WI38 (cell line): ENCODE data around the gene CD84.
"Not testable (repeated sequence)": the region's sequence is repeated elsewhere in the genome, so short reads cannot be mapped to it uniquely, and the experiment has no call there.

Experiments used
- H3K4me3 ChIP-seq: 2 replicates; pipeline ENCODE4 v1.5.1; 2011; ENCODE audit warnings: low read depth, mild to moderate bottlenecking, control low read depth, low read length
- TF ChIP-seq, protein P1 (sequence below): IDR thresholded peaks from 2 replicates; pipeline ENCODE4 v1.5.1; 2012; ENCODE audit warnings: low read depth, mild to moderate bottlenecking, control low read depth, low read length

CD84 gene, protein sequence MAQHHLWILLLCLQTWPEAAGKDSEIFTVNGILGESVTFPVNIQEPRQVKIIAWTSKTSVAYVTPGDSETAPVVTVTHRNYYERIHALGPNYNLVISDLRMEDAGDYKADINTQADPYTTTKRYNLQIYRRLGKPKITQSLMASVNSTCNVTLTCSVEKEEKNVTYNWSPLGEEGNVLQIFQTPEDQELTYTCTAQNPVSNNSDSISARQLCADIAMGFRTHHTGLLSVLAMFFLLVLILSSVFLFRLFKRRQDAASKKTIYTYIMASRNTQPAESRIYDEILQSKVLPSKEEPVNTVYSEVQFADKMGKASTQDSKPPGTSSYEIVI

DNA sequence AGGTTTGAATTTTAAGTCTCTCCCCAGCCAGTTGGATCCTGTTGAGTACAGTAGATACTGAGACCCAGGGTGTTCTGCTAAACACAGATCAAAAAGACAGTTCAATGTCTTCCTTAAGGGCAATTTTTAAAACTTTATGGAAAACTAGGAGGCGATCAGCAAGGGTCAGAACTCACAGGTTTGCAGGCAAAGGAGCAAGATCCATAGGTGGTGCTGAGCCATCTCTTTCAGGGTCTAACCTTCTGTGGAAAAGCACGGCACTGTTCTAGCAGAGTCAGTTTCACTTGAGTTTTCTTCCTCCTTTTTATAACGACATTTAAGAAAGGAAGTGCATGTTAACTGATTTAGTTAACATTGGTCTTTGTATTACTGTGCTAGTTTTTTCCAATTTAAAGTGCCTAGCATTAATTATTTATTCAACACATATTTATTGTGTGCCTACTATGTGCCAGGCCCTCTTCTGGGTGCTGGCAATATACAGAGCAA, at the start of gene CD84:
Gene CD84, minus strand, starts transcription at position 281 of the 486 bp plus-strand sequence. Its CDS starts 59 bp downstream, at position 222.
- TF ChIP-seq, protein P1, sequence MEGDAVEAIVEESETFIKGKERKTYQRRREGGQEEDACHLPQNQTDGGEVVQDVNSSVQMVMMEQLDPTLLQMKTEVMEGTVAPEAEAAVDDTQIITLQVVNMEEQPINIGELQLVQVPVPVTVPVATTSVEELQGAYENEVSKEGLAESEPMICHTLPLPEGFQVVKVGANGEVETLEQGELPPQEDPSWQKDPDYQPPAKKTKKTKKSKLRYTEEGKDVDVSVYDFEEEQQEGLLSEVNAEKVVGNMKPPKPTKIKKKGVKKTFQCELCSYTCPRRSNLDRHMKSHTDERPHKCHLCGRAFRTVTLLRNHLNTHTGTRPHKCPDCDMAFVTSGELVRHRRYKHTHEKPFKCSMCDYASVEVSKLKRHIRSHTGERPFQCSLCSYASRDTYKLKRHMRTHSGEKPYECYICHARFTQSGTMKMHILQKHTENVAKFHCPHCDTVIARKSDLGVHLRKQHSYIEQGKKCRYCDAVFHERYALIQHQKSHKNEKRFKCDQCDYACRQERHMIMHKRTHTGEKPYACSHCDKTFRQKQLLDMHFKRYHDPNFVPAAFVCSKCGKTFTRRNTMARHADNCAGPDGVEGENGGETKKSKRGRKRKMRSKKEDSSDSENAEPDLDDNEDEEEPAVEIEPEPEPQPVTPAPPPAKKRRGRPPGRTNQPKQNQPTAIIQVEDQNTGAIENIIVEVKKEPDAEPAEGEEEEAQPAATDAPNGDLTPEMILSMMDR: no peak
- H3K4me3 ChIP-seq: no peak within 1 kb of the TSS

DNA sequence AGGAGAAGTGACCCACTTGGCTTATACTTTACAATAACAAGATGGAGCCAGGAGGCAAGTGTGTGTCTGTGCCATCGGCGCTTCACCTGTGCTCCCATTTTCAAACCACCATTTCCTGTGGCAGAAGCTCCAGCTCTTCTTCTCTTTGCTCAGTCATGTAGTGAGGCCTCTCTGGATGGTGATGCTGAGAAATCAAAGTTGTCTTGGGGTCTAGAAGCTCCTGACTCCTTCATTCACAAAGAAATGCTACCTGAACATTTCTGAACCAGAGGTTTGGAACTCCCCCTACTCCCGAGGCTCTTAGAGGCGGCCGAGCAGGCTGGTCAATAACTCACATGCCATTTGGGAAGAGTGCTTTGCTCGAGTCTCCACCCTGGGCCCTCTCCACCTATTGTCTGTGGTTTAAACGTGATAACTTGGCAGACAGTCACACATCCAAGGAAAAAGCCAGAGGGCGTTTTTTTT, 49.5 kb upstream of the CD84 start:
- H3K4me3 ChIP-seq: no peak overlapping the region
- TF ChIP-seq, protein P1: no peak

DNA sequence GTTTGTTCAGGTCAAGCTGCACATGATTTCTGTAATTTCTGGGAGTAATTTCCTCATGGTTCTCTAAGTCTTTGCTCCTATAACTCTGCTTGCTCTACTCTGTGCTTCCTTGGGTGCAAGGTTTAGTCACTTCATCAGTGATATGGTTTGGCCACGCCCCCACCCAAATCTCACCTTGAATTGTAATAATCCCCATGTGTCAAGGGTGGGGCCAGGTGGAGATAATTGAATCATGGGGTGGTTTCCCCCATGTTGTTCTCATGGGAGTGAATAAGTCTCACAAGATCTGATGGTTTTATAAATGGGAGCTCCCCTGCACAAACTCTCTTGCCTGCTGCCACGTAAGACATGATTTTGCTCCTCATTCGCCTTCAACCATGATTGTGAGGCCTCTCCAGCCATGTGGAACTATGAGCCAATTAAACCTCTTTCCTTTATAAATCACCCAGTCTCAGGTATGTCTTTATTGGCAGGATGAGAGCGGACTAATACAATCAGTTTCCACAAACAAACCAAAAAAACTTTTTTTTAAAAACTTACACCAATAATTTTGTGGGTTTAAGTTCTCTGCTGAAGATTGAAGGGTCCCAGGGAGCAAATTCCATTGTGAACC, 48.5 kb upstream of the CD84 start:
- not testable (repeated sequence) for H3K4me3 ChIP-seq

DNA sequence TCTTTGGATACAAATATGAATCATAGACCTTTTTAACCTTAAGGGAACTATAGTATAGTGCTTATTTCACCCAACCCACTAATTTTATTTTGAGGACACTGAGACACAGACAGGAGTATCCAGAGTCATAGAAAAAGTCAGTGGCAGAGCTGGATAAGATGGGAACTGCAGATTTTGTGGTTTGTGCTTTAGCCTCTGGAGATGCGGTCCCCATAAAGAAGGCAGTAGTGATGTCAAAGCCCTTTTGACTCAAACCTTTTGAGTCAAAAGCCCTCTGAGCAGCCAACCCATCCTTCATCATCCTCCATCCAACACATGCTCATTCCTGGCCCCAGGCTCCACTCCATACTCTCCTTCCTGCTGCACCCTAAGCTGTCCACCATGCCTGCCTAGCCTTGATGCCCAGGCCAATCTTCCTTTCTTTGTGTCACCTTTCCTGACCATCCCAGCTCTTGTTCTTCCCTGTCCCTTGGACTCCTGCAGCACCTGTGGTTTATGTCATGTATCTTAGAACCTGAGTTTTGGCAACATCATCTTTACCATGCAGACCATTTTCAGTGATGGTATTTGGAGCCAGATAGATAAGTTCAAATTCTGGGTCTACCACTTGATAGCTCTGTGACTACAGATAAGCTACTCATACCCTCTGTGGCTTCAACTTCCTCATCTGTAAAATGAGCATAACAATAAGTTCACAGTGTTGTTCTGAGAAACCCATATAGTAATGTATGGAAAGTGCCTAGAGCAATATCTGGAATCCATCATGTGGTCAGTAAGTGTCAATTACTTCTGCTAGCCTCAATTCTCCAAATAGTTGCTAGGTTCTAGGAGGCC, 47.4 kb upstream of the CD84 start:
- TF ChIP-seq, protein P1: no peak
- no peak overlapping the region for H3K4me3 ChIP-seq

DNA sequence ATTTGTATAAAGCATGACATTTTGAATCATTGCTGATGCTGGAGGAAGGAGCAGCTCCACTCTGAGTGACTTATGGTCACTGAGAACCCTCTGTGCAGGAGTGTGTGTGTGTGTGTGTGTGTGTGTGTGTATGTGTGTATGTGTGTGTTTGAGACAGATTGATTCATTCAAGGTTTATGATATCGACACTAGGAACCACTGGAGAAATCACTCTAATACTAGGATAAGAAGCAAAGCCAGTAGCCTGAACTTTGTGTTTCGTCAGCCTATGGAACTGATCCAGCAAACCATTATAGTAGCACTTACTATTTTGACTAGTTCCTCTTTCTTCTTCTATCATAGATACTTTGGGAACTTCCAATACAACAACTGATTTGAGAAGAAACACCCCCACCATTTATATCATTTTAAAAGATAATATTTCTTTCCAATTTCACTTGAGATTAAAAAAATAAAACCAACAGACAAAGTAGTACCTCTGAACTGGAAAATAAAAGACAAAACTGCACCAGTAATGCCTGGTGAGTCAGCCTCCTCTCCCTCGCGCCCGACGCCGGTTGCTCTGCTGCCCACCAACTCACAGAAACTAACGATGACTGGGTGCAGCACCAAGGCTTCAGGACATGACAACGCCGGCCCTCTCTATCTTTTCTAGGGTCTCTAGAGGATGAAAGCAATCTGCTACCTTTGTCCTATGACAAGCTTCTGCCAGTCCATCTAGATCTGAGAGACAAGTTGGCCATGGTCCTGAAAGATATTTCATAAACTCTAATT, 46.6 kb upstream of the CD84 start:
- no peak overlapping the region for H3K4me3 ChIP-seq
- TF ChIP-seq, protein P1: no peak

DNA sequence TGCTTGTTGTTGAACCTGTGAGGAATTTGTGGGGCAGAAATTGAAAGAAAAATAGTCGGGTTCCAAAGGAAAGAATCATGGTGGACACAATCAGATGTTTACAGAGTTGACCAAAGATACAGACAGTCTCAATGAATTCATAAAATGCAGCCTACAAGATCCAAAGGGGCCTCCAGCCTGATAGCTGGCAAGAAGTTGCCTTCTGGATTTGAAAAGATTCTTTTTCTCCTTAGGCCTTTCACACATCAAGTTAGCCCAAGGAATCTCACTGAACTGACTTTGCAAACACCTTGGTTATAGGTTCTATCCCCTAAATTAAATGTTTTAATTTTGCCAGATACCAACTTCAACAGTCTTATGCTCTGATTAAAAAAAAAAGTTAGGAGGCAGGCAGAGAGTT, 46.0 kb upstream of the CD84 start:
- no peak overlapping the region for H3K4me3 ChIP-seq
- TF ChIP-seq, protein P1: no peak

DNA sequence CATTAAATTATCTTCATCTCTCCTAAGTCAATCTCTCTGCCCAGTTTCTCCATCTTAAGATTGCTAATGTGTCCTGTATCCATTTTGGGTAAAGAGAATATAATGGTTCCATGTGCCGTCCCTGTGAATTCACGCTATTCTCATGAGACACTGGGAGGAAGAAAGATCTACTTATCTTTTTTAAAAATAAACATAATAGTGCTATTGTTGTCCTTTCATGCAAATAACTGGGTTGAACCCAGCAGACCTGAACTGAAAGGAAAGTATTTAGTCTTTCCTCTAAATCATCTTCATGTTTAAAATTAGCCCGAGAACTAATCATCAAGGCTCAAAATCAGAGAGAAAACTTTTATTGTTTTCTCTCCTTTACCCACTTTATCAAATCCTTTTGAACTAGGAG, 45.2 kb upstream of the CD84 start:
- TF ChIP-seq, protein P1: no peak
- H3K4me3 ChIP-seq: no peak overlapping the region
